ENCODE data around the gene ZNF236.

DNA sequence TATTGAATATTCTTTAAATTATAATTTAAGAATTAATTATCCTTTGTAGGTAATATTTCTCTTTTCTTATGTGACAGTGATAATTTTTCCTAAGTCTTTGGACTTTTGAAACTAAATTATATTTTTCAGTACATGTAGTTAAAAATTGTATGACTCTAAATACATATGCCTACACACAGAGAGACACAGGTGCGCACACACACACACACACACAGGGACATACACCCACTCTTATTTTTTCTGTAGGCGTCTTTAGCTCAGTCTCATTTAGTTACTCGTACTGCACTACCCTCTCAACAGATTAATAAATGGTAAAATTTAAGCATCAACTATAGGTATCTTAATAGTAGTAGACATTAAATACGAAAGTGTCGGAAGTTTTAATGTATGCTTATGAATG is 56.1 kb downstream of the ZNF236 start:
- TF ChIP-seq, protein P1, sequence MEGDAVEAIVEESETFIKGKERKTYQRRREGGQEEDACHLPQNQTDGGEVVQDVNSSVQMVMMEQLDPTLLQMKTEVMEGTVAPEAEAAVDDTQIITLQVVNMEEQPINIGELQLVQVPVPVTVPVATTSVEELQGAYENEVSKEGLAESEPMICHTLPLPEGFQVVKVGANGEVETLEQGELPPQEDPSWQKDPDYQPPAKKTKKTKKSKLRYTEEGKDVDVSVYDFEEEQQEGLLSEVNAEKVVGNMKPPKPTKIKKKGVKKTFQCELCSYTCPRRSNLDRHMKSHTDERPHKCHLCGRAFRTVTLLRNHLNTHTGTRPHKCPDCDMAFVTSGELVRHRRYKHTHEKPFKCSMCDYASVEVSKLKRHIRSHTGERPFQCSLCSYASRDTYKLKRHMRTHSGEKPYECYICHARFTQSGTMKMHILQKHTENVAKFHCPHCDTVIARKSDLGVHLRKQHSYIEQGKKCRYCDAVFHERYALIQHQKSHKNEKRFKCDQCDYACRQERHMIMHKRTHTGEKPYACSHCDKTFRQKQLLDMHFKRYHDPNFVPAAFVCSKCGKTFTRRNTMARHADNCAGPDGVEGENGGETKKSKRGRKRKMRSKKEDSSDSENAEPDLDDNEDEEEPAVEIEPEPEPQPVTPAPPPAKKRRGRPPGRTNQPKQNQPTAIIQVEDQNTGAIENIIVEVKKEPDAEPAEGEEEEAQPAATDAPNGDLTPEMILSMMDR (IDR thresholded peaks at IDR 0.05) = no peak
- TF ChIP-seq ZFX (IDR thresholded peaks at IDR 0.05; ENCODE audit: borderline replicate concordance) = no peak

Data from 22Rv1 (cell line).